Measurements from ENCODE around the gene JARID2.

Gene JARID2

DNA sequence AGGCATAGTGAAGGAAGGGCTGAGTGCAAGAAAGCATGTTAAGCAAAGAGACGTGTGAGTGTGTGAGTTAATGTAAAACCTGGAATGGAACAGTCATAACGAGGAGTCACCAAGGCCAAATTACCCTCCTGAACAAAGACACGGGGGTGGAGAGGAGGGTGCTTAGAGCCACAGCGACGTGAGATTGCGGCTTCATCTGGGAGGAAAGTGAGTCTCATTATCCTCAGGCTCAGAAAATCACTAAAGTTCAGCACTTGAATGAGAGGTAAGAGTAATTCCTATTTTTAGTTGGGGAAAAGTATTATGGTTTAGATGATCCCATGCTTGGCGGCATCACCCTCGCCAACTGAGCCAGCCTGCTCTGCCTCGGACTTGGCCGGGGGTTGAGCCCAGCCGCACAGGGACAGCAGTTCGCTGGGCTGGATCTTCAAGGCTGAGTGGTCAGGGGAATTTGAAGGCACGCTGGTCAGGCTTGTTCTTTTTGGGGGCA, 280.4 kb downstream of the JARID2 start:
- WGBS (ENCODE audit: insufficient coverage), result 95% methylated on average over 13 of the region's 13 CpGs
- CTCF ChIA-PET, result no interaction called here

DNA sequence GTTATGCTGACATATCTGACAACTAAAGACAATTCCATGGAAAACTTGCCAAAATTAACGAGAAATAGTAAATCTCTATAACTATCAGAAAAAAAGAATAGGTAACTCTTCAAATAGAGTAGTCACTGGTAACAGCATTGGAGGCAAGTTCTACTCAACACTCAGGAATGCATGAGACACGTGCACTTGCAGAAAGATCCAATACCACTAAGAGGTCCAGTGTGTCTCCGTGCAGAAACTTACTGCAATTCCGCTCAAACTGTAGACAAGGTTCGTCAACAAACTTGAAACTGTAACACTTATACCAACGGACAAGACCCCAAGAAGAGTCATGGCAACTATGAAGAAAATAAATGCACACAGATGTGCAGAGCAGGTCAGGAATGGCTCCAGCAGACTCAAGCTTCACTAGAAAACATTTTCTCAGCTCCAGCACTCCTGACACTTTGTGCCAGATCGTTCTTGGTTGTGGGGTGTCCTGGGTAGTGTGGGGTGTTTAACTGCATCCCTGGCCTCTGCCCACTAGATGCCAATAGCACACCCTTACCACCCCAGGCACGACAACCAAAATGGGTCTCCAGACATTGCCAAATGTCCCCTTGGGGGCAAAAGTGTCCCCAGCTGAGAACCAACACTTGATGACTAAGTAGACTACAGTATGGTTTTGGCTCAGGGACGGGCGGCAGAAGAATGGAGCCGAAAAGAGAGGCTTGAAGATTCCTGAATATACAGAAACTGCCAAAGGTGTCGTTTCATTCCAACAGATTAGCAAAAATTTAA, 282.2 kb downstream of the JARID2 start:
- no peaks in the 10 kb centered on the region for H3K27me3 ChIP-seq (replicated peaks in 2 of 5; ENCODE audit: control insufficient read depth in 4 of 5, insufficient read depth in 5 of 5, low read length in 4 of 5)
- no peaks in the 10 kb centered on the region for H3K4me1 ChIP-seq (ENCODE audit: control extremely low read depth in 1 of 4, control insufficient read depth in 4 of 4, insufficient read depth in 4 of 4, low read length in 3 of 4)
- CTCF ChIA-PET, result no interaction called here
- POLR2A ChIA-PET, result no interaction called here
- no peak for DNase-seq
- peaks cover 0 to 13% (median 0%) of the 10 kb centered on the region in 5 experiments for H3K9me3 ChIP-seq (ENCODE audit: control extremely low read depth in 1 of 5, control insufficient read depth in 4 of 5, insufficient read depth in 2 of 5, low read depth in 1 of 5, low read length in 4 of 5)
- no peak overlapping the region for H3K27ac ChIP-seq (ENCODE audit: insufficient read depth in 1 of 2, low read depth in 1 of 2, low read length in 2 of 2, poor library complexity in 1 of 2, severe bottlenecking in 2 of 2)
- H3K36me3 ChIP-seq (ENCODE audit: control insufficient read depth in 4 of 4, insufficient read depth in 4 of 4, low read length in 3 of 4), result peaks cover 8 to 81% (median 59%) of the 10 kb centered on the region in 4 experiments
- 98% methylated on average over 11 of the region's 12 CpGs for WGBS (ENCODE audit: insufficient coverage)
- H3K4me3 ChIP-seq (ENCODE audit: control insufficient read depth in 1 of 7, extremely low read depth in 1 of 7, insufficient read depth in 4 of 7, low read depth in 2 of 7, low read length in 6 of 7), result no peak overlapping the region

More for the DNA sequence above, 280.4 kb downstream of the JARID2 start:
- Histone ChIP-seq H3K4me3 (ENCODE audit: control insufficient read depth in 1 of 7, extremely low read depth in 1 of 7, insufficient read depth in 4 of 7, low read depth in 2 of 7, low read length in 6 of 7) (no peak overlapping the region), H3K9me3 (ENCODE audit: control extremely low read depth in 1 of 5, control insufficient read depth in 4 of 5, insufficient read depth in 2 of 5, low read depth in 1 of 5, low read length in 4 of 5) (peaks cover 0 to 13% (median 0%) of the 10 kb centered on the region in 5 experiments), H3K36me3 (ENCODE audit: control insufficient read depth in 4 of 4, insufficient read depth in 4 of 4, low read length in 3 of 4) (peaks cover 10 to 87% (median 66%) of the 10 kb centered on the region in 4 experiments), H3K27ac (ENCODE audit: insufficient read depth in 1 of 2, low read depth in 1 of 2, low read length in 2 of 2, poor library complexity in 1 of 2, severe bottlenecking in 2 of 2) (no peak overlapping the region), H3K27me3 (replicated peaks in 2 of 5; ENCODE audit: control insufficient read depth in 4 of 5, insufficient read depth in 5 of 5, low read length in 4 of 5) (no peaks in the 10 kb centered on the region), H3K4me1 (ENCODE audit: control extremely low read depth in 1 of 4, control insufficient read depth in 4 of 4, insufficient read depth in 4 of 4, low read length in 3 of 4) (peaks cover 0 to 17% (median 11%) of the 10 kb centered on the region in 4 experiments)
- no peak for DNase-seq
- POLR2A ChIA-PET, result no interaction called here

GRCh38 chr6:15528870-15529269, 283.0 kb downstream of the JARID2 start:
- Histone ChIP-seq H3K27ac (ENCODE audit: insufficient read depth in 1 of 2, low read depth in 1 of 2, low read length in 2 of 2, poor library complexity in 1 of 2, severe bottlenecking in 2 of 2) (no peak overlapping the region), H3K9me3 (ENCODE audit: control extremely low read depth in 1 of 5, control insufficient read depth in 4 of 5, insufficient read depth in 2 of 5, low read depth in 1 of 5, low read length in 4 of 5) (peaks cover 0 to 13% (median 0%) of the 10 kb centered on the region in 5 experiments), H3K4me3 (ENCODE audit: control insufficient read depth in 1 of 7, extremely low read depth in 1 of 7, insufficient read depth in 4 of 7, low read depth in 2 of 7, low read length in 6 of 7) (no peak overlapping the region), H3K27me3 (replicated peaks in 2 of 5; ENCODE audit: control insufficient read depth in 4 of 5, insufficient read depth in 5 of 5, low read length in 4 of 5) (no peaks in the 10 kb centered on the region), H3K4me1 (ENCODE audit: control extremely low read depth in 1 of 4, control insufficient read depth in 4 of 4, insufficient read depth in 4 of 4, low read length in 3 of 4) (peaks cover 0 to 4% (median 0%) of the 10 kb centered on the region in 4 experiments), H3K36me3 (ENCODE audit: control insufficient read depth in 4 of 4, insufficient read depth in 4 of 4, low read length in 3 of 4) (peaks cover 10 to 81% (median 52%) of the 10 kb centered on the region in 4 experiments)
- no peak for DNase-seq
- ChIA-PET CTCF (no interaction called here), POLR2A (no interaction called here)
- 100% methylated on average over 7 of the region's 9 CpGs for WGBS (ENCODE audit: insufficient coverage)

GRCh38 chr6:15530411-15530810, 284.5 kb downstream of the JARID2 start:
- 97% methylated on average over 10 of the region's 10 CpGs for WGBS (ENCODE audit: insufficient coverage)
- peaks cover 6 to 66% (median 39%) of the 10 kb centered on the region in 4 experiments for H3K36me3 ChIP-seq (ENCODE audit: control insufficient read depth in 4 of 4, insufficient read depth in 4 of 4, low read length in 3 of 4)
- peaks cover 0 to 13% (median 0%) of the 10 kb centered on the region in 5 experiments for H3K9me3 ChIP-seq (ENCODE audit: control extremely low read depth in 1 of 5, control insufficient read depth in 4 of 5, insufficient read depth in 2 of 5, low read depth in 1 of 5, low read length in 4 of 5)
- peaks cover 0 to 13% (median 4%) of the 10 kb centered on the region in 4 experiments for H3K4me1 ChIP-seq (ENCODE audit: control extremely low read depth in 1 of 4, control insufficient read depth in 4 of 4, insufficient read depth in 4 of 4, low read length in 3 of 4)
- POLR2A ChIA-PET, result no interaction called here
- no peaks in the 10 kb centered on the region for H3K27me3 ChIP-seq (replicated peaks in 2 of 5; ENCODE audit: control insufficient read depth in 4 of 5, insufficient read depth in 5 of 5, low read length in 4 of 5)
- no peak for DNase-seq
- H3K4me3 ChIP-seq (ENCODE audit: control insufficient read depth in 1 of 7, extremely low read depth in 1 of 7, insufficient read depth in 4 of 7, low read depth in 2 of 7, low read length in 6 of 7), result no peak overlapping the region
- CTCF ChIA-PET, result no interaction called here
- H3K27ac ChIP-seq (ENCODE audit: insufficient read depth in 1 of 2, low read depth in 1 of 2, low read length in 2 of 2, poor library complexity in 1 of 2, severe bottlenecking in 2 of 2), result no peak overlapping the region

DNA sequence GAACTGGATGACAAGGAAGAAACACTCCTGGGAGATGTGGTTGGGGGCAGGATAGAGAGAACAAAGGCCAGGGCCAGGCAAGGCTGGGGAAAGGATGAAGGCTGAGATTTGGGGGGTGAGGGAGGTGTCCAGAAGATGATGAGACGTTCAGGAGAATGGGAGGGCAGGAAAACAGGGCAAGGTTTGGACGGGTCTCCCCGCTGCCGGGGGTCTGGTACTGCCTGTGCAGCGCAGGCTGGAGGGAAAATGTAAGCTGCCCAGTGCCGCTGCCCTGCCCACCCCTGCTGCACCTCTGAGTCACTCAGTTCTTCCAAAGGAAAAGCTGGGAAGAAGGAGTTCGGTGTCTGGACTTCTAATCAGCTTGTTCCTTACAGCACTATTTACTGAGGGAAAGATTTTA, 286.1 kb downstream of the JARID2 start:
- CTCF ChIA-PET, result interaction anchor here (1.3 kb wide), 1 partner anchor 10 kb away, joined by 3 read pairs; no protein-coding TSS in a partner anchor
- Histone ChIP-seq H3K4me3 (ENCODE audit: control insufficient read depth in 1 of 7, extremely low read depth in 1 of 7, insufficient read depth in 4 of 7, low read depth in 2 of 7, low read length in 6 of 7) (no peak overlapping the region), H3K9me3 (ENCODE audit: control extremely low read depth in 1 of 5, control insufficient read depth in 4 of 5, insufficient read depth in 2 of 5, low read depth in 1 of 5, low read length in 4 of 5) (peaks cover 0 to 13% (median 0%) of the 10 kb centered on the region in 5 experiments), H3K36me3 (ENCODE audit: control insufficient read depth in 4 of 4, insufficient read depth in 4 of 4, low read length in 3 of 4) (peaks cover 2 to 56% (median 31%) of the 10 kb centered on the region in 4 experiments), H3K27me3 (replicated peaks in 2 of 5; ENCODE audit: control insufficient read depth in 4 of 5, insufficient read depth in 5 of 5, low read length in 4 of 5) (no peaks in the 10 kb centered on the region), H3K4me1 (ENCODE audit: control extremely low read depth in 1 of 4, control insufficient read depth in 4 of 4, insufficient read depth in 4 of 4, low read length in 3 of 4) (peaks cover 0 to 19% (median 8%) of the 10 kb centered on the region in 4 experiments), H3K27ac (ENCODE audit: insufficient read depth in 1 of 2, low read depth in 1 of 2, low read length in 2 of 2, poor library complexity in 1 of 2, severe bottlenecking in 2 of 2) (no peak overlapping the region)
- WGBS (ENCODE audit: insufficient coverage), result 98% methylated on average over 5 of the region's 7 CpGs
- no peak for DNase-seq
- POLR2A ChIA-PET, result no interaction called here

DNA sequence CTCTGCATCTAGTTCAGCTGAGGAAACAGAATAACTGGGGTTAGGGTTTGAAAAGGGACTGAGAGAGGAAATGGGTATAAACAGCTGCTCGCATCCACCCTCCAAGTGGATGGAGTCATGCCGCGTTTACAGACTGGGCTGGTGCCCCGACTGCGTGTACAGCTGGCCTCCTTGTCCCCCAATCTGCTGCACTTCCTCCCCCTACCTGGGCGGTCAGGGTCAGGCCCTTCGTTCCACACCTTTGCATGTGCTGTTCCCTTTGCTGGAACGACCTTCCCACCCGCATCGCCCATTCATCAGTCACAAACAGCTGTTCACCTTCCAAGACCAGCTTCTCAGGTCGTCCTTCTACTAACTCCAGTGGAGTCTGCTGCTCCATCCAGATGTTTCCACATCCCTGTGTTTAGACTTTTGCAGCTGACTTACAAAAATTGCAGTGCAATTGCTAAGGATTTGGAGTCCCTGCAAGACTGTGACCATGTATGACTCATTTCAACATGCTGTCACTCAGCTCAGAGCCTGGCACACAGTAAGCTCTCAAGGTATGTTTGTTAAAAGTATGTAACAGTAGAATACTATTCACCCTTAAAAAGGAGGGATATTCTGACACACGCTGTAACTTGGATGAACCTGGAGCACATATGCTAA, 287.6 kb downstream of the JARID2 start:
- POLR2A ChIA-PET, result no interaction called here
- no peak for DNase-seq
- 92% methylated on average over 12 of the region's 12 CpGs for WGBS (ENCODE audit: insufficient coverage)

More for the DNA sequence above, 287.6 kb downstream of the JARID2 start:
- Histone ChIP-seq H3K36me3 (ENCODE audit: control insufficient read depth in 4 of 4, insufficient read depth in 4 of 4, low read length in 3 of 4) (peaks cover 4 to 50% (median 24%) of the 10 kb centered on the region in 4 experiments), H3K27ac (ENCODE audit: insufficient read depth in 1 of 2, low read depth in 1 of 2, low read length in 2 of 2, poor library complexity in 1 of 2, severe bottlenecking in 2 of 2) (no peak overlapping the region), H3K4me3 (ENCODE audit: control insufficient read depth in 1 of 7, extremely low read depth in 1 of 7, insufficient read depth in 4 of 7, low read depth in 2 of 7, low read length in 6 of 7) (no peak overlapping the region), H3K4me1 (ENCODE audit: control extremely low read depth in 1 of 4, control insufficient read depth in 4 of 4, insufficient read depth in 4 of 4, low read length in 3 of 4) (peaks cover 0 to 19% (median 8%) of the 10 kb centered on the region in 4 experiments), H3K9me3 (ENCODE audit: control extremely low read depth in 1 of 5, control insufficient read depth in 4 of 5, insufficient read depth in 2 of 5, low read depth in 1 of 5, low read length in 4 of 5) (peaks cover 0 to 6% (median 0%) of the 10 kb centered on the region in 5 experiments), H3K27me3 (replicated peaks in 2 of 5; ENCODE audit: control insufficient read depth in 4 of 5, insufficient read depth in 5 of 5, low read length in 4 of 5) (no peaks in the 10 kb centered on the region)
- CTCF ChIA-PET, result interaction anchor here (1.0 to 1.7 kb wide), 3 partner anchors 11 to 90 kb away, joined by 4 to 6 read pairs (median 5); no protein-coding TSS in a partner anchor

All from common myeloid progenitor, CD34-positive (primary cell).